ENCODE data around the gene GTPBP10.

GTPBP10 gene

GRCh38 chr7:90412458-90413184, 66.1 kb downstream of the GTPBP10 start:
- H3K4me3 ChIP-seq (ENCODE audit: low read depth, low read length), result no peak overlapping the region
- no peak for TF ChIP-seq CTCF (IDR thresholded peaks at IDR 0.05; ENCODE audit: low read depth, low read length)

GRCh38 chr7:90413185-90413528, 66.6 kb downstream of the GTPBP10 start:
- no peak overlapping the region for H3K4me3 ChIP-seq (ENCODE audit: low read depth, low read length)

GRCh38 chr7:90421651-90422050, 75.1 kb downstream of the GTPBP10 start:
- H3K4me3 ChIP-seq (ENCODE audit: low read depth, low read length), result no peak overlapping the region
- TF ChIP-seq CTCF (IDR thresholded peaks at IDR 0.05; ENCODE audit: low read depth, low read length), result no peak

More at GRCh38 chr7:90413185-90413528, 66.6 kb downstream of the GTPBP10 start:
- TF ChIP-seq CTCF (IDR thresholded peaks at IDR 0.05; ENCODE audit: low read depth, low read length), result no peak

DNA sequence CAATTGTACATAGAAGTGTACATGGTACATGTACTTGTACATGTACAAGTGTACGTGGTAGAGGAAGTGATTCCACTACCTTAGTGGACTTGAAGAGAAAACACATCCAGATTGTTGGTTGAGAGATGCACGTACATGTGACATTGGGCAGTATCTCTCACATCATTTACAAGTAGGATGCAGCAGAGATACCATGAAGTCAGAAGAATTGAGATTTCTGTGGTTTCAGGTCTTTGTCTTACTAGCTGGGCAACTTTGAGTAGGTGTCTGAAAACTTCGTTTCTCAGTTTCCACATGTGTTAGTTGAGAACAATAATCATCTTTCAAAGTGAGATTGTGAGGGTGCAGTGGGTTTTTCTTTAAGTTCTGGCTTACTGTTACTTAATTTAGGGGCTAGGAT, 78.2 kb downstream of the GTPBP10 start:
- no peak overlapping the region for H3K4me3 ChIP-seq (ENCODE audit: low read depth, low read length)
- TF ChIP-seq CTCF (IDR thresholded peaks at IDR 0.05; ENCODE audit: low read depth, low read length), result no peak

DNA sequence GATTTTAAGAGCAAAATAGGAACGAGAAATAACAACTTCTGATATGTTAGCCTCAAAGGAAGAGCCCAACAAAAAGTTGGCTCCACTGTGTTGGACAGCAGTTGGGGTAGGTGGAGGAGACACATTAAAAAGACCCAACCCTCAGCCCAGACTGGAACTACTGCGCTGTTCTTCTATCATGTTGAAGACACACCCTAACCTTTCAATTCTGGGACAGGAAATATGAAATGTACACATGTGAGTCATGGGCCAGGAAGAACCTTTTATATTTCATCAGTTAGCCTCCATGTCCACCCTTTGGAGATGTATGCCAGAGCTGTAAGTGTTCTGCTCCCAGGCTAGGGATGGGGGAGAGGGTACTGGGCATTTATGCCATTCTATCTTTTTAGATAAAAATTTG, 78.9 kb downstream of the GTPBP10 start:
- no peak overlapping the region for H3K4me3 ChIP-seq (ENCODE audit: low read depth, low read length)
- TF ChIP-seq CTCF (IDR thresholded peaks at IDR 0.05; ENCODE audit: low read depth, low read length), result no peak

- no peak for TF ChIP-seq CTCF (IDR thresholded peaks at IDR 0.05; ENCODE audit: low read depth, low read length)
- H3K4me3 ChIP-seq (ENCODE audit: low read depth, low read length), result no peak overlapping the region
These were observed 84.3 kb downstream of the GTPBP10 start for GRCh38 chr7:90430614-90431460.

DNA sequence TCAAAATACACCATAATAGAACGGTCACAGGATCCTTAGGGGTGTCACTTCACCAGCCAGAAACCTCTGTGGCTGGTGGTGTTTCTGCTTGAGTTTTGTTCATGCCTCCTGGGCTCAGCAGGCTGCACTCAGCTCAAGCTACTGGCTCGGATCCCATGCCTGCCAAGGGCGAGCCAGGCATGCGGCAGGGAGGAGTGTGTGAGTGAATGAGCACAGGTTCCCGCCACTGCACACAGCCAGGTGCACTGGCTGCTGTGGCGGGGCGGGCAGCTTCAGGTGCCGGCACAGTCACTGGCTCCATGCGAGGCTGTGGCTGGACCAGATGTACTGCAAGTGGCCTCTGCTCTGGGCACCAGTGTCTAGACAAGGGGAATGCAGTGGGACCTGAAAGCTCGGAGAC, 86.2 kb downstream of the GTPBP10 start:
- no peak for TF ChIP-seq CTCF (IDR thresholded peaks at IDR 0.05; ENCODE audit: low read depth, low read length)
- H3K4me3 ChIP-seq (ENCODE audit: low read depth, low read length), result no peak overlapping the region
